HG03460 (cell line): ENCODE measurements around the gene SST.
A peak's percentile ranks its signal among the peaks of the same experiment; 100 is the strongest.

Experiments used
- ATAC-seq: cut with Tn5 transposase; IDR thresholded peaks from one replicate; pipeline ENCODE4 v1.9.1; 2021; ENCODE audit not compliant: unreplicated experiment

The SST gene

DNA sequence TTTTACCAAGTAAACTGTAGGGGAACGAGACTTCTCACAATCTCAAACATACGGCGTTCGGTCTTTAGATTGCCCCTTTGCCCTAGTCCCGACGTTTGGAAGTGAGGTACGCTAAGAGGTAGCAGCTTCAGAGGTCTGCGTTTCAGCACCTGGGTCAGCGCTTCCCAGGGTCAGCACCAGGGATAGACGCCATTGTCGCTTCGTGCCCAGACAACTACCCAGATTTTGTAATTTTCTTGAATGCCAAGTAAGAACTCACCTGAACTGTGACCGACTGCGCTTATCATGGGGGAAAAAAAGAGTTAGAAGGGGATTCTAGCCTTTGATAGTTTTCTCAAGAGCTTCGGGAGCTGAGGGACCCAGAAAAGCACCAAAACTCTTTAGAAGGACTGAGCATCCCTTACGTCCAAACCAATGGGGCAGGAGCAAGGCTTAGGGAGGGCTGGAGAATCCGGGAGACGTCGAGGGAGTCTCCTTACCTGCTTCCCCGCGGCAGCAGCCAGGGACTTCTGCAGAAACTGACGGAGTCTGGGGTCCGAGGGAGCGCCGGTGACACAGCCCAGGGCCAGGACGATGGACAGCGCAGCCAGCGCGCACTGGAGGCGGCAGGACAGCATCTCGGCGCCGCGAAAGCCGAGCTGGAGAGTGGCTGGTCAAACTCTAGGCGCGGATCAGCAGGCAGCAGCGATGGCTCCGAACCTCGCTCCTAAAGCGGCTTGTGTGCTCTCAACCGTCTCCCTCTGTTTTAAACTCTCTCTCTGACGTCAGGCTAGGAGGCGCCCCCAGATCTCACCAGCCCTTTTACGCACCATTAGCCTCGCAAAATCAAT is at the start of gene SST:
Gene SST (minus strand): TSS at position 720 of the 830 bp plus-strand sequence. CDS start 103 bp downstream, at position 617.
- ATAC-seq, result no peak

- ATAC-seq, result no peak
Observed at GRCh38 chr3:187719628-187720336, 49.6 kb upstream of the SST start.

DNA sequence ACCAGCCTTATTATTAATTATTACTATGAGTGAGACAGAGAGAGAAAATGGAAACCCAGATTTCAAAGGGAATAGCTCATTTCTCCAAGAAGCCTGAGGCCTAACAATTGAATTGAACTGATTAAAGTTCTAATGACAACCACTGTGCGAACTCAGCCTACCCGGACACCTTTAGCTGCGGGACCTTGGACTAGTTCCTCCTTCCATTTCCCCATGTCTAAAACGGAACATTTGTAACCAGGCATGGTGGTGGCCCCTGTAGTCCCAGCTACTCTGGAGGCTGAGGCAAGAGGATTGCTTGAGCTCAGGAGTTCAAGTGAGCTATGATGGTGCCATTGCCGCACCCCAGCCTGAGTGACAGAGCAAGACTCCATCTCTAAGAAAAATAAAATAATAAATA is 48.6 kb upstream of the SST start:
- ATAC-seq, result no peak

DNA sequence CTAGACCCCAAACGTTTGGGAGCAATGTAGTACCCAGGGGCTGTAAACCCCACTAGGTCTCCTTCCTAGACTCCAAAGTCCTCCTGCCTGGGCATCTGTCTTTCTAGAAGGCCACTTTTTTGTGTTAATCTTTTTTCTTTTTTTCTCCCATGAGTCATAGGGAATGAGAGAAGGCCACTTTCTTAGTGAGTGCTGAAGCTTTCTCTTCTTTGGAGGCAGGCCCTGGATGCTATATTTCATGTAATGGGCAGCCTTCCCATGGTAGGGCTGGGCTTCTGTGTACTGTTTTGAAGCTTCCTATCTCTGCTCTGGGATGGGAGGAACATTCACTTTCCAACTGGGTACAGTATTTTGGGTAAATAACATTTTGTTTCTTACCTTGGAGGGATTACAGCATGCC is 47.4 kb upstream of the SST start:
- no peak for ATAC-seq

DNA sequence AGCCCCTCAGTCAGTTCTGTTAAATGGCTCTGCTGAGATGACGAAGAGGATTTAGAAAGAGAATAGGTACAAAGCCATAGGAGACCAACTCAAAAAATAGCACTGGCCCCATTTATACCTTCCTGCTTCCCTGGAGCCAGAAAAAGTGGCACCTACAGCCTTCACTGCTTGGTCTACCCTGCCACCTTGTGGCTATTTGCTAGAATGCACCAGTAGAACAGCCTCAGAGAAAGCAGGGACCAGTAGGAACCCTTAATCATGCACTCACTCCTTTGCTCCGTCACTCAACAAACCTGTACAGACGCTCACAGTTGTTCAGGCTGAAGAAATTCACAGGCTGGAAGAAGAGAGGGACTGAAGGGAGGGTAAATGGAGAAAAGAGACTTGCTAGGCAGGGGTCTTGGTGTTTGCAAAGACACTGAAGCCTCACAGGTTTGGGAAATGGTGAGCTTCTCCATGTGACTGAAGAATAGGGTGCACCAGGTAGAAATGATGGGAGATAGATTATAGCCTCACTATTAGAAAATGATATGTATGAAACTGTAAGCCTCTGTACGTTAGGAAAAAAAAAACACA is 44.3 kb upstream of the SST start:
- ATAC-seq, result peak; percentile 87

DNA sequence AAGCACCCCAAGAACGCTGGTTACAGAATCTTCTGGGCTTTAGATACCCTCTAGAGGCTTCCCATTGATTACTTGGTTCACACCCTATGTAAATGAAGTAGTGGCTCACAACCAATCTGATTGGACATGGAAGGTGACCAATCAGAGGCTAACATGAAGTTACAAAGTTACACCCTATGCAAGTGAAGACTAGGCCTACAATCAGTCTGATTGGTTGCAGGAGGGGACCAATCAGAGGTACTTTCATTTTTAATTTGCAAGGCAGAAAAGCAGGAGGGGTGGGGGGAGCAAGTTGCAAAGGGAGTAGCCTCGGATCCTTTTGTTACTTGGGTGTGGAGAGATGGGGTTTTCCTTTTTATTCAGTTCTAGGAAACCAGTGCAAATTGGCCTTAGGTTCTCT is 43.3 kb upstream of the SST start:
- no peak for ATAC-seq

GRCh38 chr3:187709155-187709554 is 39.0 kb upstream of the SST start:
- ATAC-seq, result no peak

DNA sequence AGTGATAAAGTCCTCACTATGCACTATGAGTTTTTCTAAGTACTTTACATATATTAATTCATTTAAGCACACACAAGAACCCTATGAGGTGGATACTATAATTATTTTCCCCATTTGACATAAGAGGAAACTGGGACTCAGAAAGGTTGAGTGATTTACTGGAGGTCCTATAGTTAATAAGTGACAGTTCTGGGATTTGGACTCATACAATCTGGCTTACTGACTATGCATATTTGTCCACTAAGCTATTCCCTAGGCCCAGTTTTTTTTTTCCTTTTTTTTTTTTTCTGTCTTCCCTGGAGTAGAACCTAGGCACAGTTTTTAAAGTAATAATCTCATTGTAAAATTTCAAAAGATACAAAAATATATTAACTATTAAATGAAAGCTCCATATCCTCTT is 38.5 kb upstream of the SST start:
- no peak for ATAC-seq

GRCh38 chr3:187706971-187707370 is 36.8 kb upstream of the SST start:
- no peak for ATAC-seq

DNA sequence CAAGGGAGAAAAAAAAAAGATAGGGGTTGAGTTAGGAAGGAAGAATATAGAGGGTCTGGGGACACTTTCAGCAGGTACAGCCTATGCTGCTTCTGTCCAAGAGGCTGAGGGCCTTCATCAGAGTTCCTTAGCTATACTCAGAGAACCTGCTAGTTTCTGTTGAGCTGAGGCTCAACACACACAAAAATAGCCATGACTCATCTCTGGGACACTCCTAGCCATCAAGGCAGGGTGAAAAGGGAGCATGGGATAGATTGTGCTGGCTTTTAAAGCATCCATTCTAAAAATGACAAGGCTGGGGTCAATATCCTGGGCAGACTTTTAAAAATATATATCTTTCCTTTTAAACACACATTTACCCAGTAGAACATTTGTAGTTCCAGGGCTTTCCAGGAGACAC is 35.0 kb upstream of the SST start:
- no peak for ATAC-seq

DNA sequence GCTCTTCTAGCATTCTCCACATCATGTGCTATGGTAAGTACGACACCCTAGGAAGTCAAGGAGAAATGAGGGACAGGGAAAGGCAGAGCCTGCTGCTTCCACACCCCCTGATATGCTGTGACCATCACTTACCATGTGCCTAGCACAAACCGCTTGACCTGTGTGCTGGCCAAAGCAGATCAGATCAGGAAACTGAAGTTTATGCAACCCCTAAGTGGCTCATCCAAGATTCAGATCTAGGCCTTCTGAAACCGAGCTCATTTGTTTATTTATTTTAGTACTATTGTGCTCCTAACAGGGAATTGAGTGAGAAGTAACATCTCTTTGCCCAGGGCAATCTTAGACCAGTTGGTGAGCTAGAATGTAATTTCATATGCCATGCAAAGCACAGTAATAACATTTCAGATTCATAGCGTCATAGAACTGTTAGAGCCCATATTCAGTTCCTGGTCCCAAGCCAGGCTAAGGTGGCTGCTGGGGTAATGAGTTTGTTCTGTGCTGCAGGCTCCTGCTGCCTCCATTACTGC is 32.4 kb upstream of the SST start, which contains the start of gene RTP2:
Gene RTP2 (minus strand): TSS at position 51 of the 527 bp plus-strand sequence. CDS start 429 bp downstream, outside the sequence.
- ATAC-seq, result no peak

GRCh38 chr3:187700249-187700648 is 30.1 kb upstream of the SST start:
- ATAC-seq, result no peak

DNA sequence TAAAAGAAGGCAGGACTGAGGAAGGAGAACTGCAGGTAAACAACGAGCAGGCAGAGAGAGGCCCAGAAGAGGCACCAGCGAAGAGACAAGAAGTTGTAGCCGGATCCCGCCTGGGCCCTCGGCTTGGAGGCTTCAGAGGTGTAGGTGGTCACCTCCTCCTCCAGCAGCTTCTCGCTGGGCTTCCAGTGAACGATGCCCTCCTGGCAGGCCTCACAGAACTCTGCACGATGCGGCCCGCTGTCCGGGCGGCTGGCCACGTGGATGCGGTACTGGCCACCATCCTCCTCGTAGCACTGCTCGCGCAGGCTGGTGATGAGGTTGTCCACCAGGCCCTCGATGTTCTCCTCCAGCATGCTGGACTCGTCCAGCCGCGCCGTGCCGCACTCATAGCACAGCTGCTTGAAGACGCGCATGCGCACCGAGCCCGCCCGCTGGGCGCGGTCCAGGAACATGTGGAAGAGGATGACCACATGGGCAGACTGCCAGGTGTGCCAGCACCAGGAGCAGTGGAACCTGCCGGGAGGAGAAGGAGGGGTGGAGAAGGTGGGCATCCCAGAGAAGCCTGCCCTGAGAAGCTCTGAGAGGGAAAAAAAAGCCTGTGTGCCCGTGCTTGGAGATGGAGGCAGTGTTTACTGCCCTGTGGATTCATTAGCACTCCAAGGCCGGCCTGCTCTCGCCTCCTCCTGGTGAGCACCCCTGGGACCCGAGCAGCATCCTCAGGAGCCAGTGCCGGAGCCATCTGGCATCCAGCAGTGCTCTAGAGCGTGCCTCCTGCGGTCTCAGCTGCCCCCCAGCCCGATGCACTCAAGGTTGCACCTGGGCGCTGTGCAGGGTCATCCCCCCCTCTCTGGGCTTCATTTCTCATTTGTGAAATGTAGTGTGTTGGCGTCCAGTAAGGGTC is 28.6 kb upstream of the SST start:
- ATAC-seq, result no peak

- ATAC-seq, result no peak
Observed at GRCh38 chr3:187696021-187696420, 25.8 kb upstream of the SST start.

GRCh38 chr3:187695449-187695848 is 25.3 kb upstream of the SST start:
- ATAC-seq, result no peak

DNA sequence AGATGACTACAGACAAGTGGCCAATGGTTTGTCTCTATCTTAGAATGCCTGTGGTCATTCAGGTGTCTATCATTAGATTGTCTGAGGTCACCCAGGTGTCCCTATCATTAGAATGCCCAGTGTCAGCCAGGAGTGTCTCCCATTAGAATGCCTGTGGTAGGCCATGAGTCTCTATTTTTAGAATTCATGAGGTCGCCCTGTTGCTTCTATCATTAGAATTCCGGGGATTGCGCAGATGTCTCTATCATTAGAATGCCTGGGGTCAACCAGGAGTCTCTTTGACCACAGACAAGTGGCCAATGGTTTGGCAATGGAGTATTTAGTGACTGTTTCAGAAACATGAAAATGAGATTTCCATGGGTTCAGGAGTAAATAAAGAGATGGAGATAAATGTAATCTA is 24.6 kb upstream of the SST start:
- ATAC-seq, result no peak

- no peak for ATAC-seq
Observed at GRCh38 chr3:187693431-187693830, 23.2 kb upstream of the SST start.

DNA sequence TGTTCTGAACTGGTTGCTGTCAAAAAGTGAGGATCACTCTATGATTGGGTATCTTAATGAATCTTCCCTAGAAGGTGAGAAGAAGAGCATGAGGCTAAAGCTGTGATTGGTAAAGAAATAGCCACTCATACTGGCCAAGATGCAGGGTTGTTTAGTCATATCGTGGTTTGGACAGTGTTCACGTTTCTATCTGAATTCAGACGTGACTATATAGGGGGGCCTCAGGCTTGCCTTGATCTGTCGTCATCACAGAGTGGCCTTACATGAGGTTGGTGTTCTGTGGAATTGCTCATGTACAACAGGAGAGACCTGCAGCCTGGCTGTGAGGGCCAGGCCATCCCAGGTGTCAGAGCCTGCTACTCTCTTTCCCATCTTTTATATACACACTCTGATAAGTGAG is 19.8 kb upstream of the SST start:
- ATAC-seq, result no peak

- no peak for ATAC-seq
Observed at GRCh38 chr3:187686621-187687273, 16.6 kb upstream of the SST start.

DNA sequence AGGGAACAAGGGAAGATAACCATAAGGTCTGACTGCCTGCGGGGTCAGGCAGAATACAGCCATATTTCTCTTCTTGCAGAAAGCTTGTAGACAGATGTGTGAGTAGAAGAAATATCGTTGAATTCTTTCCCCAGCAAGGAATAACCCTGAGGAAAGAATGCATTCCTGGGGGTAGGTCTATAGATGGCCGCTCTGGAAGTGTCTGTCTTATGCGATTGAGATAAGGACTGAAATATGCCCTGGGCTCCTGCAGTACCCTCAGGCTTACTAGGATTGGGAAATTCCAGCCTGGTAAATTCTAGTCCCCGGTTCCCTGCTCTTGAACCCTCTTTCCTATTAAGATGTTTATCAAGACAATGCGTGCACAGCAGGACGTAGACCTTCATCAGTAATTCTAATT is 15.8 kb upstream of the SST start:
- no peak for ATAC-seq
